ENCODE data around the gene PCDHGA12. TPM values are rescaled to one million over a fixed set of nuclear protein-coding genes. Genes with fewer than 3 reads are reported as not detected.

Gene PCDHGA12
- total and polyA plus RNA-seq, 10 donors = 0.02 to 6.3 (median 4.8) TPM

DNA sequence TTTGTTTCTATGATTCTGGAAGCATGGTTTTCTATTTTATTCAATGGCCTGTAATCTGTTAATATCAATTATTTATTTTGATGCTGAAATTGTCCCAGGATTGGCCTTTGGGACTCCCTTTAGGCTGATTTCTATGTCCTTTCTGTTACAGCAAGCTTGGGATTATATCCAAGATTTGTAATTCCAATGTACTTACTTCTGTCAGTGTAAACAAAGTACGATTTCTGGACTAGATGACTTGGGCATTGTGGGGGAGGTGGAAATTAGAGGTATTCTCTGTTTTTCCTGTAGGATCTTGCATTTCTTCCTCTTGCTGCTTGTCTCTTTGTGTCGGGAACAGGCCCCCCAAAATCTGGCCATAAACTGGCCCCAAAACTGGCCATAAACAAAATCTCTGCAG is 3.7 kb downstream of the PCDHGA12 start:
- no peak for DNase-seq
- H3K4me3 ChIP-seq = no peak overlapping the region
- intact Hi-C loops (cut with DNase I; ENCODE audit: low total_unique reads) = no loop called here
- H3K36me3 ChIP-seq = no peaks in the 10 kb centered on the region
- peaks cover 0 to 98% (median 90%) of the 10 kb centered on the region in 8 donors for H3K9me3 ChIP-seq
- peaks cover 0 to 19% (median 0%) of the 10 kb centered on the region in 6 donors for H3K4me1 ChIP-seq
- H3K27ac ChIP-seq = no peak overlapping the region
- peaks cover 0 to 52% (median 14%) of the 10 kb centered on the region in 7 donors for H3K27me3 ChIP-seq (replicated peaks in 1 of 7)
- TF ChIP-seq POLR2A (IDR thresholded peaks at IDR 0.05) (no peak), POLR2AphosphoS5 (IDR thresholded peaks at IDR 0.05) (no peak)
- TF ChIP-seq, protein P1, sequence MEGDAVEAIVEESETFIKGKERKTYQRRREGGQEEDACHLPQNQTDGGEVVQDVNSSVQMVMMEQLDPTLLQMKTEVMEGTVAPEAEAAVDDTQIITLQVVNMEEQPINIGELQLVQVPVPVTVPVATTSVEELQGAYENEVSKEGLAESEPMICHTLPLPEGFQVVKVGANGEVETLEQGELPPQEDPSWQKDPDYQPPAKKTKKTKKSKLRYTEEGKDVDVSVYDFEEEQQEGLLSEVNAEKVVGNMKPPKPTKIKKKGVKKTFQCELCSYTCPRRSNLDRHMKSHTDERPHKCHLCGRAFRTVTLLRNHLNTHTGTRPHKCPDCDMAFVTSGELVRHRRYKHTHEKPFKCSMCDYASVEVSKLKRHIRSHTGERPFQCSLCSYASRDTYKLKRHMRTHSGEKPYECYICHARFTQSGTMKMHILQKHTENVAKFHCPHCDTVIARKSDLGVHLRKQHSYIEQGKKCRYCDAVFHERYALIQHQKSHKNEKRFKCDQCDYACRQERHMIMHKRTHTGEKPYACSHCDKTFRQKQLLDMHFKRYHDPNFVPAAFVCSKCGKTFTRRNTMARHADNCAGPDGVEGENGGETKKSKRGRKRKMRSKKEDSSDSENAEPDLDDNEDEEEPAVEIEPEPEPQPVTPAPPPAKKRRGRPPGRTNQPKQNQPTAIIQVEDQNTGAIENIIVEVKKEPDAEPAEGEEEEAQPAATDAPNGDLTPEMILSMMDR (IDR thresholded peaks at IDR 0.05 in 8 of 11, conservative IDR thresholded peaks at IDR 0.05 in 3 of 11) = no peak
- WGBS, 5 donors = 78 to 88% (median 86%) methylated on average over 2 of the region's 2 CpGs

- peaks cover 0 to 21% (median under 1%) of the 10 kb centered on the region in 7 donors for H3K27me3 ChIP-seq (replicated peaks in 1 of 7)
Measured at GRCh38 chr5:141437221-141437620, 6.9 kb downstream of the PCDHGA12 start.

DNA sequence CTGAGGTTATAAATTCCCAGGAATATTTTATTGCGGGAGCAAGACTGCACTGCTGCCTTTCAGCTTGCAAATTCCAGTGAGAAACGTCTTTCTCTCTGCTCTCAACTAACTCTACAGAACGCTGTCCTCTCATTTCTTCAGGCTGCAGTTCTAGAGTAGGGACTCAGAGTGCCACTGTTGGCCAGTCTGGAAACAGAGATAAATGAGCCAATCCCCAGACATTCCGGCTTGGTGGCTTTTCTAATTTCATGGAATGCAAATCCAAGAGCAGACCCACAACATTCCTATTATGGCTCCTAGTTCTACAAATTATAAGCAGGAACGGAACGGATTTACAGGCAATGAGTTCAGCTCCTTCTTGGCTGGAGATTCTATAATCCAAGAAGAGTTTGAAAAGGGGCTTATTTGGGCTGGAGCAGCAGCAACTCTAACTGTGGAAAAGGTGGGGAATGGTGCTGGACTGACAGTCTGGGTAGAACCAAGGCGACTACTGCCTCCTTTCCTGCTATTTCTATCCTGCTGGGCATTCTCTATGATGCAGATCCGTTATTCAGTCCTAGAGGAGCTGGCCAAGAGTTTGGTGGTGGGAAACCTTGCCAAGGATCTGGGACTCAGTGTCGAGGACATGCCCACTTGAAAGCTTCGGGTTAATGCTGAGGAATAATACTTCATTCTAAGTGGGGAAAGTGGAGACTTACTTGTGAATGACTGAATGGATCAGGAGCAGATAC is 9.3 kb downstream of the PCDHGA12 start:
- intact Hi-C loops (cut with DNase I; ENCODE audit: low total_unique reads) = no loop called here
- WGBS, 5 donors = 65 to 71% (median 69%) methylated on average over 10 of the region's 10 CpGs
- H3K27me3 ChIP-seq (replicated peaks in 1 of 7) = no peaks in the 10 kb centered on the region
- H3K27ac ChIP-seq = no peak overlapping the region
- DNase-seq = no peak
- no peaks in the 10 kb centered on the region for H3K4me1 ChIP-seq
- no peak overlapping the region for H3K4me3 ChIP-seq
- TF ChIP-seq, protein P1 (IDR thresholded peaks at IDR 0.05 in 8 of 11, conservative IDR thresholded peaks at IDR 0.05 in 3 of 11) = no peak
- TF ChIP-seq POLR2AphosphoS5 (IDR thresholded peaks at IDR 0.05) (no peak), POLR2A (IDR thresholded peaks at IDR 0.05) (no peak)
- peaks cover 0 to 92% (median 70%) of the 10 kb centered on the region in 8 donors for H3K9me3 ChIP-seq
- no peaks in the 10 kb centered on the region for H3K36me3 ChIP-seq

More at GRCh38 chr5:141437221-141437620, 6.9 kb downstream of the PCDHGA12 start:
- Histone ChIP-seq H3K4me1 (no peaks in the 10 kb centered on the region), H3K9me3 (peaks cover 0 to 98% (median 88%) of the 10 kb centered on the region in 8 donors), H3K4me3 (no peak overlapping the region), H3K27ac (no peak overlapping the region), H3K36me3 (no peaks in the 10 kb centered on the region)
- DNase-seq = no peak
- intact Hi-C loops (cut with DNase I; ENCODE audit: low total_unique reads) = no loop called here
- TF ChIP-seq, protein P1 (IDR thresholded peaks at IDR 0.05 in 8 of 11, conservative IDR thresholded peaks at IDR 0.05 in 3 of 11) = no peak
- no peak for TF ChIP-seq POLR2A (IDR thresholded peaks at IDR 0.05)
- no peak for TF ChIP-seq POLR2AphosphoS5 (IDR thresholded peaks at IDR 0.05)
- WGBS, 5 donors = 81 to 95% (median 87%) methylated on average over 2 of the region's 2 CpGs

GRCh38 chr5:141440341-141440740 is 10.0 kb downstream of the PCDHGA12 start:
- WGBS, 5 donors = 92 to 95% (median 94%) methylated on average over 9 of the region's 9 CpGs
- Histone ChIP-seq H3K4me3 (no peak overlapping the region), H3K9me3 (peaks cover 0 to 92% (median 65%) of the 10 kb centered on the region in 8 donors), H3K27me3 (replicated peaks in 1 of 7) (no peaks in the 10 kb centered on the region), H3K36me3 (no peaks in the 10 kb centered on the region), H3K4me1 (no peaks in the 10 kb centered on the region), H3K27ac (no peak overlapping the region)
- DNase-seq = no peak
- TF ChIP-seq POLR2A (IDR thresholded peaks at IDR 0.05) (no peak), POLR2AphosphoS5 (IDR thresholded peaks at IDR 0.05) (no peak)
- TF ChIP-seq, protein P1 (IDR thresholded peaks at IDR 0.05 in 8 of 11, conservative IDR thresholded peaks at IDR 0.05 in 3 of 11) = no peak
- intact Hi-C loops (cut with DNase I; ENCODE audit: low total_unique reads) = no loop called here
